Glomerular visceral epithelial cell (primary cell): ENCODE data around the gene RIPOR2.
"Not testable (repeated sequence)": the region's sequence is repeated elsewhere in the genome, so short reads cannot be mapped to it uniquely, and the experiment has no call there.

Experiments used
- DNase-seq: peaks from one replicate; pipeline ENCODE4 v3.0.0-alpha.2; 2016; ENCODE audit errors: extremely low spot score

RIPOR2 gene

GRCh38 chr6:24926647-24927046 lies 9.1 kb downstream of the RIPOR2 start:
- not testable (repeated sequence) for DNase-seq

- no peak for DNase-seq
Measured at GRCh38 chr6:24926192-24926591, 9.6 kb downstream of the RIPOR2 start.

GRCh38 chr6:24925661-24926060 lies 10.1 kb downstream of the RIPOR2 start:
- DNase-seq: no peak

GRCh38 chr6:24924580-24925356 lies 11.0 kb downstream of the RIPOR2 start:
- DNase-seq: no peak

GRCh38 chr6:24923885-24924401 lies 11.8 kb downstream of the RIPOR2 start:
- no peak for DNase-seq

- no peak for DNase-seq
Measured at GRCh38 chr6:24922814-24923213, 12.9 kb downstream of the RIPOR2 start.

- no peak for DNase-seq
Measured at GRCh38 chr6:24922170-24922569, 13.6 kb downstream of the RIPOR2 start.

GRCh38 chr6:24920136-24920535 lies 15.6 kb downstream of the RIPOR2 start:
- DNase-seq: no peak

GRCh38 chr6:24919056-24919892 lies 16.5 kb downstream of the RIPOR2 start:
- no peak for DNase-seq

GRCh38 chr6:24918641-24919055 lies 17.1 kb downstream of the RIPOR2 start:
- DNase-seq: no peak

- DNase-seq: no peak
Measured at GRCh38 chr6:24916496-24916895, 19.3 kb downstream of the RIPOR2 start.

- no peak for DNase-seq
Measured at GRCh38 chr6:24915641-24916040, 20.1 kb downstream of the RIPOR2 start.

GRCh38 chr6:24914082-24914481 lies 21.7 kb downstream of the RIPOR2 start:
- not testable (repeated sequence) for DNase-seq

- DNase-seq: no peak
Measured at GRCh38 chr6:24911796-24912382, 23.9 kb downstream of the RIPOR2 start.

GRCh38 chr6:24910961-24911725 lies 24.6 kb downstream of the RIPOR2 start:
- DNase-seq: peak; percentile 28

- DNase-seq: no peak
Measured at GRCh38 chr6:24910331-24910960, 25.3 kb downstream of the RIPOR2 start.

- DNase-seq: no peak
Measured at GRCh38 chr6:24909241-24910216, 26.2 kb downstream of the RIPOR2 start.

GRCh38 chr6:24908650-24909035 lies 27.1 kb downstream of the RIPOR2 start:
- DNase-seq: no peak

- no peak for DNase-seq
Measured at GRCh38 chr6:24907919-24908649, 27.7 kb downstream of the RIPOR2 start.
